Measurements from ENCODE around the gene PAQR7.
A peak's percentile ranks its signal among the peaks of the same experiment; 100 is the strongest.
"Not testable (repeated sequence)": the region's sequence is repeated elsewhere in the genome, so short reads cannot be mapped to it uniquely, and the experiment has no call there.

PAQR7 gene

DNA sequence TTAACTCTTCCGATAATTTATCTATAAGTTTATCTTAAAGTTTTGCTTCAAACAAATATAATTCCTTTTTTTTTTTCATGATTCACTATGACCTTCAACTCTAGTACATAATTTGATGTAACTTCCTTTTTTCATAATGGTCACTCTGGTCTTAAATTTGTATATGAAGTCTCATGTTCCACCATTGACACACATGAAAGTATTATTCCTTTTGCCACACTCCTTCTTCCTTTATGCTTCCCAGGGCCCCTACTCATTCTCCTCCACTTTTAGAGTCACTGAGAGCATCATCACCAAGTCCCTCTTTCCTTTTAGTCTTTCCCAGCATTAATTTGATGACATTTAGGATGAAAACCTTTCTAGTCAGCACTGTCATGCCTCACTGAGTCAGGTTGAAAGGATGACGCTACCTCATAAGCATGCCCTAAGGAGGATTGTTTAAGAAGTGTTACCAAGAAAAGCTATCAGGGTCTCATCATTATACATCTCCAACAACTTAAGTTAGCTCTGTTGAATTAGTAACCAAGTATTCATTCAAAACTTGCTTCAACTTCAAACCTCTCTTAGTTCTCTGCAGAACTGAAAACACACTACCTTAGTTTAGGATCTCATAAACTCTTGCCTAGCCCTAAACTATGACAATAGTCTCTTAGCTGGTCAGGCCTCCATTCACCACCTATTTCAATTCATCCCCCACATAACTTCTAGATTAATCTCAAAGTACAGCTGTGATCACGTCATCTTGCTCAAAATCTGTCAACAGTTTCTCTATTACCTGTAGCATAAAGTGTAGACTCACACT lies 30.8 kb downstream of the PAQR7 start:
- no peak for DNase-seq (ENCODE audit: low spot score)

DNA sequence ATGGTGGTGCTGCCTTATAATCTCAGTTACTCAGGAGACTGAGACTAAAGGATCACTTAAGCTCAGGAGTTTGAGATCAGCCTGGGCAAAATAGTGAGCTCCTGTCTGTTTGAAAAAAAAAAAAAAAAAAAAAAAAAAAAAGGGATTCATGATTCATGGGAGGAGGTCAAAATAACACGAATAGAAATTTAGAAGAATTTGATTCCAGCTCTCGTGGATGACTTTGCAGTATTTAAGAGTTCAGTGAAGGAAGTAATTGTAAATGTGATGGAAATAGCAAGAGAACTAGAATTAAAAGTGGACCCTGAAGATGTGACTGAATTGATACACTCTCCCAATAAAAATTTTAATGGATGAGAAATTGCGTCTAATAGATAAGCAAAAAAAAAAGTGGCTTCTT lies 32.0 kb downstream of the PAQR7 start:
- DNase-seq (ENCODE audit: low spot score): no peak

DNA sequence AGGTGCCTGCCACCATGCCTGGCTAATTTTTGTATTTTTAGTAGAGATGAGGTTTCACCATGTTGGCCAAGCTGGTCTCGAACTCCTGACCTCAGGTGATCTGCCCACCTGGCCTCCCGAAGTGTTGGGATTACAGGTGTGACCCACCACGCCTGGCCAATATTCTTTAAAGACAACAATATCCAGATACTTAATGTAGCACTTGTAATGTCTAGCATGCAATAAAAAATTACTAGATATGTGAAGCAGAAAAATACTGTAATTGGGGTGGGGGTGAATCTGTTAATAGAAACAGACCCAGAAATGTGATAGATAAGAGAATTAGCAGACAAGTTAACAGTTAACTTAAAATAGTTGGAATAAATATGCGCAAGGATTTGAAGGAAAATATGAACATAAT lies 35.7 kb downstream of the PAQR7 start:
- DNase-seq (ENCODE audit: low spot score): not testable (repeated sequence)

DNA sequence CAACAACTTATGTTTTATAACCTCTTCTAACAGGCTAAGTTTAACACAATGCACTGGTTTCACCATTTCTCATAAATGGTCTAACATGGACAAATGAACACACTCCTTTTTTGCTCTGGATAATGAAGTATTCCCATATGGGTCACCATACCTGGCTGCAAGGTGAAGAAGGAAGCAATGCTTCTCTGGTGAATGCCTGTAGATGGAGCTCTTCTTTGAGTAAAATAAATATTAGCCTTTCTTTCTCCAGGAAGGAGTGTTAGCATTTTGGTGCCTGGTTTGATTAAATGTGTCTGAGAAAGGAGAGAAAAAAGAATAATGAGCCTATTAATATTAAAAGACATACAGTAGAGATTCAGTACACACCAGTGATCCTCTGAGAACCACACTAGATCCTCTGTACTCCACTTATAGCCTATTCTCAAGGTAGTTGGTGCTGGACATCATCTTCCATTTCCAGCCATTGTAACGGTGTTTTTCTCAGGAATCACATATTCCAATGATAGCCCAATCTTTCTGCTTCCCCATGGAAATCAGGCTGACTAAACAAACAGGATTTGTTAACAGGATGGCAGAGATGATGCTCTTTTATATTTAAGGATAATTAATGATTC lies 38.1 kb downstream of the PAQR7 start:
- DNase-seq (ENCODE audit: low spot score): no peak

DNA sequence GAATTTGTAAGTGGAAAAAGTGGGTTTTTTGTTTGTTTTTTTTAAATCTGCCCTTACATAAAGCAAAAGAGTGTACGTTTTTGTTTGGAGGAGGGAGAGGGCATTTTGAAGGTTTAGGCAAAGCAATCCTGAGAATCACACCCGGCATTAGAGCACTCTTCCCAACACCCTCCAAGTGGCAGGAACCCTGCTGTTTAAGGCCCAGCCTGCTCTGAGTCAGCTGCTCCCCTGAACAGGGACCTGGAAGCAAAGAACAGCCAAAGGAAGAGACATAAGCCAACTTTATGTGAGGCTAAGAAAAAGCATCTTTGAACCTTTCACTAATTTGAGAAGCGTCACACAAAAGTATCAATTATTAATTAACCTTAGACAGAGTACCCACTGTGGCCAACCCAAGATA lies 38.8 kb downstream of the PAQR7 start:
- DNase-seq (ENCODE audit: low spot score): no peak

DNA sequence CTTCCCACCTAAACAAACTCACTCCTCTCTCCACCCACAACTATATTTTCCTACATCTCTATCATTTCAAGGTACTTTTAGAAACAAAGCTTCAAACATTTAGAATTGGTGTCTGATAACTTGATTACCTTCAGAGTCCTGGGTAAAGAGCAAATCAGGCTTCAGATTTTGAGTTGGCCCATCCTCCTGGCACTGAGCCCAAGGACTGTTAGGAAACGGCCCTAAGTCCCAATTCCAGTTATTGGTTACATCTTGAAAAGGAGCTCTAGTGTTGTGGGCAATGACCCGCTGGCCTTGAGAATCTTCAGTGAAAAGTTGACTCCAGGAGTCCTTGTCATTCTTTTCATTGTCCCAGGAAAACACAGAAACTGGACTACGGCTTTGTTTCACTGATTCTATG lies 40.6 kb downstream of the PAQR7 start:
- DNase-seq (ENCODE audit: low spot score): no peak

DNA sequence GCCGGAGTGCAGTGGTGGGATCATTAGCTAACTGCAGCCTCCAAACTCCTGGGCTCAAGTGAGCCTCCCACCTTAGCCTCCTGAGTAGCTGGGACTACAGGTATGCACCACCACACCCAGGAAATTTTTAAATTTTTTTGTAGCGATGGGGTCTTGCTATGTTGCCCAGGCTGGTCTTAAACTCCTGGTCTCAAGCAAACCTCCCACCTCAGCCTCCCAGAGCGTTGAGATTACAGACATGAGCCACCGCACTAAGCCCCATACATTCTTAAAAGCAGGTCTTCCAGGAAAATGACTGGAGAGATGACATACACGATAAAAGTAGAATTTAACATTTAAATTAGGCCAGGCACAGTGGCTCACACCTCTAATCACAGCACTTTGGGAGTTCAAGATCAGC lies 42.4 kb downstream of the PAQR7 start:
- no peak for DNase-seq (ENCODE audit: low spot score)

DNA sequence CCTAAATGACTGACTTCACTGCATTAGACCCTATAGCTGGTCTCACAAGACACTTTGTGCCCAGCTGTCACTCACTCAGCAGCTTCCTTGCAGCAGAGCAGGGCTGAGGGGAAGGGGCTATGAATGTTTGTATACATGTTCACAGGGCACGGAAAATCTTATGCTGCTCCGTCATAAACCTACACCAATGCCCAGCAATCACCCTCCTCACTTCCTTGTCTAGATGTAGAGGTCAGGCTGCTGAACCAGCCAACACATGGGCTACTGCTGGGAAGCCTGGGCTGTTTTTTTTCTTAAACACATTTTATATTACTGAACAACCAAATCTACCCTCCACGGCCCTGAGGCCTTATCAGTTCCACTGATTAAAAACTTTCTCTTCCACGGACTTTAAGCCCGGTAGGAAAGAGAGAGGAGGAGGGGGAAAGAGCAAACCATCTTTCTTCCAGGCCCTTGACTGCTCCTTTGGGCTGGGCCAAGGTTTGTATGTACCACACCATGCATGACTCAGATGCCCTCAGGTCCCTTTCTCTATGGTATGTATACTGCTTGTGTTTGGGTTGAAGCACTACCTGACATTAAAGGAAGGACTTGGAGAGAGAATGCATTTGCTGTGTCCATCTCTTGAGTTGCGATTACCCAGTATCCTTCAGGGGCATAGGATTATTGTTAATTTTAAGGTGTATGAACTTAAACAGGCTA lies 43.0 kb downstream of the PAQR7 start:
- no peak for DNase-seq (ENCODE audit: low spot score)

DNA sequence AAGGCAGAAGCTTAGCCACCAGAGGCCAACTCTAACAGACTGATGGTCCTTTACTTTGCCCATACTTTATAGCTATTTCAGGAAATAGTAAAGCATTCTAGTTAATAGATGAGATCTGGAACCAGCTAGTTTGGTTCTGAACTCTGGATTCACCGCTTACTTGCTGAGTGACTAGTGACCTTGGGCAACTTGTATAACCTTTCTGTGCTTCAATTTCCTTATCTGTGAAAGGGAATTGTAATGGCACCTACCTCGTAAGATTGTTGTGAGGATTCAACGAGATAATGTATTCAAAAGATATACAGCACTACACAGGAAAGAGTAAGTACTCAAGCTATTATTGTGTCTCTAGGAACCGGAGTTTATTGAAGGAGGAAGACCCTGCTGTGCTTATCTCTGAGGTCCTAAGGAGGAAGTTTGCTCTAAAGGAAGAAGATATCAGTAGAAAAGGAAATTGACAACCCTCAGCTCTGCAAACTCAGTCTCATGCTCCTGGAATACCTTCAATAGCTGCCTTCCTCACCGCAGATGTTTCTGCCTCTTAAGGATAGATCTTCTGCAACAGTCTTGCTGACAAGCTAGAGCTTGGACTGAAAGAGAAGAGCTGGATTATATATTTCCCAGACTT lies 43.8 kb downstream of the PAQR7 start:
- DNase-seq (ENCODE audit: low spot score): no peak

DNA sequence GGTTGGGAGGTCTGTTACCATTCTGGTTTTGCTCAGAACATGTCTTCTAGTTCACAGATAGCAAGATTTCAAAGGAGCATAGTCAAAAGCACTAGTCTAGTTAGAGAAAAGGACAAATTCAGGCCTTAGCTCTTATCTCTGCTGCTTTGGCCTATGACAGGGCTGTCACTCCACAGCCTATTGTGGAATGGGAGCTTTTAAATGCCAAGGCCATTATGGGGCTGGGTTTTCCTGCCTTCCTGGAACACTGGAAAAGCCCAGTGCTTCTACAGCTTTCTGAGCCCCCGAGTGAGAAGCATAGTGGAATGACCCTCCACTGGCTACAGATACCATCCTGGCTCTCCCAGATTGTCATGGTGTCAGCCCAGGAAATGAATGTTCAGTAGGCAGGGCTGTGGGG lies 46.5 kb downstream of the PAQR7 start:
- DNase-seq (ENCODE audit: low spot score): no peak

DNA sequence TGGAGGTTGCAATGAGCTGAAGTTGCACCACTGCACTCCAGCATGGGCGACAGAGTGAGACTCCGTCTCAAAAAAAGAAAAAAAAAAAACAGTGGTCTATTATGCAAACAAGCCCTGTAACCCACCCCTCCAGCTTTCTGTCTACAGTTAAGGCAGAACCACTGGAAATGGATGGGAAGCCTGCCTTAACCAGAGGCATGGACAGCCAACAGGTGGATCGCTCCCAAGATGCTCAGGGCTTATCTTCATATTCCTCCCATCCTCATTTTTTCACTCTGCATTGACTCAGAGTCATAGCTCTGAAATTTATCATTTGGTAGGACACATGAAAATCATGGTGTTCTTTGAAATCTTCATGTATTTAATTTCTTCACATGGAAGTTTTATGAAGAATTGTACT lies 47.0 kb downstream of the PAQR7 start:
- DNase-seq (ENCODE audit: low spot score): no peak

DNA sequence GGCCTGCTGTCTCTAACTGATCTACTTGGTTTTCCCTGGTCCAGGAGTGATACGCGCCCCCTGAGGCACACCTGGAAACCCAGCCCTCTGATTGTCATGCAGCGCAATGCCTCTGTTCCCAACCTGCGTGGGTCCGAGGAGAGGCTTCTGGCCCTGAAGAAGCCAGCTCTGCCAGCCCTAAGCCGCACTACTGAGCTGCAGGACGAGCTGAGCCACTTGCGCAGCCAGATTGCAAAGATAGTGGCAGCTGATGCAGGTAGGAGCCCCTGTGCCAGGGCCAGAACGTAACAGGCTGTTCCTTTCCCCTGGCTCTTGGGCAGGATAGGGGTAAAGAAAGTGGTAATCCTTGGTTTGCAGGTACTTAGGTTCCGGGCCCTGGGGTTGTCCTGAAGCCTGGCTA lies 48.9 kb downstream of the PAQR7 start:
- no peak for DNase-seq (ENCODE audit: low spot score)

DNA sequence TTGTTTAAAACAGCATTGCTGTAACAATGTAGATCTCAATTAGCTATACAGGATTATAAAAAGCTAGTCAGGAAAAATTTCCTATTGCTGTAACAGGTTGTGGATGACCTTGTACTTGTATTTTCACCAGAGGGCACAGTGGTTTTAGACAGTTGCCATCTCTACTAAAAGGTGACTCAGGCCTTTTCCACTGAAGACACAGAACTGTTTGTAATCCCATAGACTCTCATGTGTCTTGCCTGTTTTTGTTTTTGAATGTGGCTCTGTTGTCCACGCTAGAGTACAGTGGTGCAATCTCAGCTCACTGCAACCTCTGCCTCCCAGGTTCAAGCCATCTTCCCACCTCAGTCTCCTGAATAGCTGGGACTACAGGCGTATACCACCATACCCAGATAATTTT lies 49.9 kb downstream of the PAQR7 start:
- no peak for DNase-seq (ENCODE audit: low spot score)

DNA sequence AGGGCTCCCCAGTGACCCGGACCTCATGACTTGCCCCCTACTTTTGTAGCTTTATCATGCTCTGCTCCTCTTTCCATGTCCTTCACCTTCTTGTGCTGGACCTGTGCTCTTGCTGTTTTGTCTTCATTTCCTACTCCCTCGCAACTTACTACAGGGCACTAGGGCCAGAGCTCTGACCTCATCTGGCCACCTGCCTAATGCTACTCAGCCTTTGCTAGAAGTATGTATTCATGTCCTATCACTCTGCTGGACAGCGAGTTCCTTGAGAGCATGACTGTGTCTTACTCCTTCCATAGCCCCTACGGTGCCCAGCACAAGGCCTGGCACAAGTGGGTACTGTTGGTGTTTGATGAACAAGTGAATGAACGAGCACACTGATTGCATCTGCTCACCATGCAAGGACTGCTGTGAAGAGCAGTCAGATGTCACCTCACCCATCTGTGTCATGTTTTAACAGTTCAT lies 53.8 kb downstream of the PAQR7 start:
- DNase-seq (ENCODE audit: low spot score): peak; percentile 54

DNA sequence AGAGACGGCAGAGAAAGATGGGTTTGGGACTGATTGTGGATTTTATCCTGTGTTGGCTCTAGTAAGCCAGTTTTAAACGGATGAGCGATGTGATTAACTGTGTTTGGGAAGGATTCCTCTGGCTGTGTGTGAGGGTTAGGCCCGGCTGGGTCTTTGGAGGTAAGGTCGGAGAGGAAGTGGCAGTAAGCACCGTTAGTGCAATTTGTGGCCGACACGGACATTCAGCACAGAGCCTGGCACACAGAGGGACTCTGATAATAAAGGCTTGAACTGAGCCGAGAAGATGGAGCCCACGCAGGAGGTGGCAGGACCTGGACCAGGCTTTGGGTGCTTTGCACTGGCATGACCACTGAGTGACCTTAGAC lies 54.4 kb downstream of the PAQR7 start:
- no peak for DNase-seq (ENCODE audit: low spot score)

DNA sequence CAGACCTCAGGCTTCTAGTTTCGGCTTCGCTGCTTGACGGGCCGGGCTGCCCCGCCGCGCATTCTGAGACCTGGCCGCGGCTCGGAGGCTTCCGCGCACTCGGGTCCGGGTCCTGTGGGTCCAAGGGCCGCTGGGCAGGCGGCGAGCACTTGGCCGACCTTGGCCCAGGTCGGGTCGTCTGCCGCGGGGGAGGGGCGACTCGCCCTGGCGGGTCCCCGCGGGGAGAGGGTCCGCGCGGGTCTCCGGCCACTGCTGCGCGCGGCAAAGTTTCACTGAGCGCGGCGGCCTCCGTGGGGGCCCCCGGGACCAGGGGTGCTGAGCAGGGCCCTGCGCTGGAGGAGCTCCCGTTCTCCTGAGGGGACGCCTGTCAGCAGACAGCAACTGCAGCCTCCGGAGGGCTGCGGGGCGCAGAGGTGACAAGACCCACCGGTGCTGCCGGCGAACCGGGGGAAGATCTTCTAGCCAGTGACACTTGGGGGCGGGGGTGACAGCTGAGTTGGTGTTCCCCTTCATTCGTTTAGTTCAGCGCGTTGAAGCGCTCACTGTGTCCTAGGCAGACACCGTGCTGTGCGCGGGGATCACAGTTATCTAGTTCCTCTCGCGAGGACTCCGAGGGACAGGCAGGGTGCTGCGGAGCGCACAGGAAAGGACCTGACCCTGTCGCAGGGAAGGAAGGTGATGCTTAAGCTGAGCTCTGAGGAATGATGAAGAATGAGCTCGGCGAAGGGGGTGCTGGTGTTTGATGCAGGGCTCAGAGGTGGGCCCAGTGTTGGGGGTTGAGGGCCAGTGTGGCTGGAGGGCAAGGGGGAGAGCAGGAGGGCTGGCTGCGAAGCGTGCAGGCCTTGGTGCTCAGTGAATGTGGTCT lies 55.0 kb downstream of the PAQR7 start:
- DNase-seq (ENCODE audit: low spot score): peak; percentile 82

DNA sequence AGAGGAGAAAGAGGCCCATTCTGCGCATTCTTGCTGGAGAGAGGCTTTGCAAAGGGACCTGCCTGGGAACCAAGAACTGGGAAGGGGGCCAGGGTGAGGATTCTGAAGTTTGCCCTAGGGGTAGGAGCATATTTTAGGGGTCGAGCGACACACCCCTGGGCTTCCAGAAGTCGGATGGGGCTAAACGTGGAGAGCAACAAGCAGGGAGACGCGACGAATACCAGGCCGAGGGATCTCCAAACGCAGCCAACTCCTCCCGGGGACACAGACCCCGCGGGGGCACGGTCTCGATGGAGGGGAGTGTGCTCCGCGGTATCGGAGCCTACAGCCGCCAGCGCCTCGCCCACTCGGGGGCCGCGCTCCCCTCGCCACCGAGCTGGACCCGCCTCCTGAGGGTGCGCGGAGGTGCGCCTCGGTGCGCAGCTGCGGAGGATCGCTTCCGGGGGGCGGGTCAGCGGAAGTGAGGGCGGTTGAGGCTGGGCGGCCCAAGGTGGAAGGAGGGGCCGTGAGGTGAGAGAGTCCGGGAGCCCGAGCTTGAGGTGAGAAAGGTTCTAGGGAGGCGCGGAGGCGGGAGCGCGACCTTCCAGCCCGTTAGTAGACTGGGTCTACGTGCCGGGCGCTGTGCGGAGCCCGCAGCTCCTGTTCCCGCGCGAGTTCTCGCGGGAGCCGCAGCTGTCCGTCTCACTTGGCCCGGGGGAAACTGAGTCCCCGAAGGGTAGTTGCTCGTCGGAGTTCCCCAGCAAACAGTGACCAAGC lies 55.8 kb downstream of the PAQR7 start, which contains the start of gene MTFR1L:
Gene MTFR1L (plus strand): TSS at position 464 of the 756 bp plus-strand sequence. CDS start 3,151 bp downstream, outside the sequence.
- peak; percentile 93 for DNase-seq (ENCODE audit: low spot score)

DNA sequence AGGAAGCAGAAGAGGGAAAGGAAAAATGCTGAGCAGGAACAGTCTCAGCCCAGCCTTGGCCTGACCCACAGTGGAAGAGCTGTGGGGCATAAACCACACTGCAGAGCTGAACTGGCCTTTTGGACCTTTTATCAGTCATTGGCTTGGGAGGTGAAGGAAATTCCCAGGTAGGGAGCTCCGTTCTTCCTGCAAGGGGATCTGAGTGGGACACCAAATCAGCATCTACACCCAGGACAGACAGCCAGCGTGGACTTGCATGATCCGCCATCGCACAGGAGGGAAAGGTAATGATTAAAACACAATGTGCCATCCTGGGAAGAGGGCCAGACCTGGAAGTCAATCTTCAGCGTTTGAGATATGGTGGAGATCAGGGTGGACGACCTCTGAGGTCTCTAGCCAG lies 56.9 kb downstream of the PAQR7 start:
- no peak for DNase-seq (ENCODE audit: low spot score)

DNA sequence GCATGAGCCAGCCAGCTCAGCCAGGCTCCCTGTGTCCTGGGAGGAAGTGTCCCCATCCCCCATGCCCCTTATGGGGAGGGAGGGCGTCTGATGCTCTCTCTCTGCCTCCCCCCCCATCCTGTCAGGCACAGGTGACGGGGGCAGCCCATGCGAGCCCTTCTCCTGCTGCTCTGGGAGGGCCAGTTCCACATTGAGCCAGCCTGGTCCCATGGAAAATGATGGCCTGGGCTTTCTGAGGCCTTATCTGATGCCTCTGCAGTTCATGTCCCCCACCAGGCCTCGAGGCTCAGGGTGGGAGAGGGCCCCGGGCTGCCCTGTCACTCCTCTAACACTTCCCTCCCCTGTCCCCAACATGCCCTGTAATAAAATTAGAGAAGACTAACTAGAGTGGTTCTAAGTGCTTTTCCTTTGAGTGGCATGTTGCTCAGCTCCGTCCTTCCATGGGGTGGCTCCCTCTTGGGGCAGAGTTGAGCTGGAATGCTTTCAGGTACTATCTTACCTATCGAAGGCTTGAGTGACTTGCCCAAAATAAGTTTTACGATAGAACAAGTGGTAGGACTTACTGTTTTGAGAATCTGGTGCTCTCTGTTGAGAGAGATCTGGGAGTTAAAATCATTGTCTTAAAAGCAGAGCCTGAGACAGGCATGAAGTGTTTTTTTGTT lies 57.5 kb downstream of the PAQR7 start:
- DNase-seq (ENCODE audit: low spot score): no peak

DNA sequence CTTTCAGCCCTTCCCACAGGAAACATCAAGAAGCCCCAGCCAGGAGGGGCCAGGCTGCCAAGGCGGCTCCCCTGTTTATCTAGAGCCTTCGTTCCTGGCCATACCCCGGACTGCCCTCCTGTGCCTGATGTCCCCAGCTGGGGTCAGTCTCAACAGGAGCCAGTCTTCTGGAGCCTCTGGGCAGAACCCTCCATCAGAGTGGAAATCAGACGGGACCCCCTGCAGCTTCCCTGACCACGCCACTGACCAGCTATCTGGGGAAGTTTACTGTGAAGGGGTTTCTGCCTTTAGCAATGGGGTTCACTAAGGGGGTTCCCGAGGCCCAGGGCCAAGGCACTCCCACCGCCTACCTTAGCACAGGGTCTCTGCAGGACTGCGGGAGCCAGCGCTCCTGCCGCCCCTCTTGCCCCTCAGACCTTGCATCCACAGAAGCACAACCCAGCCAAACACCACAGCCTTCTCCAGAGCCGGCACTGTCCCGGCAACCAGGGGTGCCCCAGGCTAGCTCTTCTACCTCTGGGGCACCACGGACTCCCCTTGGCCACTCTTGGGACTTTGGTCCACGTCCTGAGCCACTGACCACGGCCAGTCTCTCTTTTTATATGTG lies 59.3 kb downstream of the PAQR7 start:
- no peak for DNase-seq (ENCODE audit: low spot score)

All from AG08395 (cell line).